Left lung (tissue), 10 donors: Measurements from ENCODE around the gene RAB28. TPM values are rescaled to one million over a fixed set of nuclear protein-coding genes. Genes with fewer than 3 reads are reported as not detected.

Experiments
- ATAC-seq: fragments of 200-7000 bp; cut with Tn5 transposase; one replicate; pipeline ENCODE4 v1.9.1; 2020; ENCODE audit warnings: moderate library complexity
- DNase-seq, 4 donors: peaks; one replicate each; pipeline ENCODE4 v3.0.0-alpha.2; 2013 to 2020
- H3K27ac ChIP-seq, 2 donors: fragments of 200-600 bp; sonication (generic) in 1 of 2; one replicate each; pipeline versions ENCODE4 v1.5.0 to v1.8.0; 2020 to 2021
- H3K27me3 ChIP-seq, 2 donors: fragments of 200-600 bp; sonication (generic) in 1 of 2; one replicate each; pipeline versions ENCODE4 v1.5.0 to v1.8.0; 2020 to 2021
- H3K36me3 ChIP-seq, 2 donors: fragments of 200-600 bp; sonication (generic) in 1 of 2; one replicate each; pipeline versions ENCODE4 v1.5.0 to v1.8.0; 2020 to 2021
- H3K4me1 ChIP-seq, 2 donors: fragments of 200-600 bp; one replicate each; pipeline ENCODE4 v1.8.0; 2021
- H3K4me3 ChIP-seq, 2 donors: fragments of 200-600 bp; sonication (generic) in 1 of 2; one replicate each; pipeline versions ENCODE4 v1.5.0 to v1.8.0; 2020 to 2021; ENCODE audit warnings: mild to moderate bottlenecking in 1 of 2
- H3K9me3 ChIP-seq, 2 donors: fragments of 200-600 bp; sonication (generic) in 1 of 2; one replicate each; pipeline versions ENCODE4 v1.5.0 to v1.8.0; 2020 to 2021
- CTCF ChIP-seq, 2 donors: fragments of 200-600 bp; sonication (generic) in 1 of 2; IDR thresholded peaks; one replicate each; pipeline versions ENCODE4 v1.5.0 to v1.8.0; 2021; ENCODE audit warnings: antibody characterized with exemption in 2 of 2
- intact Hi-C, 2 donors: fragments of 100-400 bp; cut with DNase I; formaldehyde crosslinking; loops; one replicate each; pipeline versions ENCODE4 v1.11.2 to v1.14.2; 2022
- polyA plus RNA-seq, 6 donors: library from polyadenylated mRNA; unstranded; fragments of 120-200 nt; gene quantifications; one replicate each; pipeline ENCODE4 v1.2.1, GENCODE V29; 2013; ENCODE audit not compliant: insufficient read length in 6 of 6
- total RNA-seq, 2 donors: library from RNA; stranded (reverse); fragmentation: NEBNext Ultra II Directional; extraction: Animal tissue kit (Norgen Biotek cat#: 25700); gene quantifications; one replicate each; pipeline ENCODE4 v1.2.1, GENCODE V29; 2021
- donor health status: DM: no; HTN: yes; CAD: no.
- donor health status: DM: no; HTN: no; CAD: no.

RAB28 gene
- total and polyA plus RNA-seq, 8 donors: 12.2 to 33.4 (median 30.6) TPM

- Histone ChIP-seq H3K36me3 (no peaks in the 10 kb centered on the region), H3K4me3 (no peak overlapping the region), H3K27ac (no peak overlapping the region), H3K4me1 (no peaks in the 10 kb centered on the region), H3K27me3 (peaks cover 32 to 83% of the 10 kb centered on the region in 2 donors), H3K9me3 (no peaks in the 10 kb centered on the region)
- ATAC-seq (no peak), DNase-seq (no peak)
- intact Hi-C loops: no loop called here
- TF ChIP-seq CTCF (IDR thresholded peaks at IDR 0.05): no peak
Observed at GRCh38 chr4:13514722-13515121, 30.6 kb upstream of the RAB28 start.

DNA sequence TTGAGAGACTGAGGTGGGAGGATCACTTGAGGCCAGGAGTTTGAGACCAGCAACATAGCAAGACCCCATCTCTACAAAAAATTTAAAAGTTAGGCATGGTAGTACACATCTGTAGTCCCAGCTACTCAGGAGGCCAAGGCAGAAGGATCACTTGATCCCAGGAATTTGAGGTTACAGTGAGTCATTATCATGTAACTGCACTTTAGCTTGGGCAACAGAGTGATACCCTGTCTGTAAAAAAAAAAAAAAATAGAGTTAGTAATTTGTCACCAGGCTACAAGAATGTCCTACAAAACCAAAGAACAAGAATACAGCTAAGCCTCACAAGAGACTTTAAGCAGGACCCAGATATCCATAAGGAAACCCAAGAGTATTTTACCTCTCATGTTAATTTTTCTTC is 27.0 kb upstream of the RAB28 start:
- Histone ChIP-seq H3K36me3 (no peaks in the 10 kb centered on the region), H3K27ac (no peak overlapping the region), H3K9me3 (no peaks in the 10 kb centered on the region), H3K27me3 (peaks cover 9 to 50% of the 10 kb centered on the region in 2 donors), H3K4me3 (no peak overlapping the region), H3K4me1 (no peaks in the 10 kb centered on the region)
- DNase-seq (no peak), ATAC-seq (no peak)
- intact Hi-C loops: no loop called here
- no peak for TF ChIP-seq CTCF (IDR thresholded peaks at IDR 0.05)

DNA sequence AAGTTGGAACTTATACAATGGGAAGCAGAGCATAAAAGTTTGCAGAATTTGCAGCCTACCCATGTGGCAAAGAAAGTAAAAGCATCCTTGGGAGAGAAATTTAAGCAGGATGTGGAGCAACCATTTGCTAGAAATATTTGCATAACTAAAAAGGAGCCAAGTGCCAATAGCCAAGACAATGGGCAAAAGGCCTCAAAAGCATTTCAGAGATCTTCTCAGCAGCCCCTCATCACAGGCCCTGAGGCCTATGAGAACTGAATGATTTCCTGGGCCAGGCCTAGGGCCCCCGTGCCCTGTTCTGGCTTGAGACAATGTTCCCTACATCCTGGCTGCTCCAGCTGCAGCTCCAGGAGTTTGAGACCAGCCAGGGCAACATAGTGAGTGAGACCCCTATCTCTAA is 25.3 kb upstream of the RAB28 start:
- ATAC-seq (no peak), DNase-seq (no peak)
- H3K27me3 ChIP-seq: peaks cover 0 to 33% of the 10 kb centered on the region in 2 donors
- no peak overlapping the region for H3K4me3 ChIP-seq
- intact Hi-C loops: no loop called here
- no peaks in the 10 kb centered on the region for H3K9me3 ChIP-seq
- H3K27ac ChIP-seq: no peak overlapping the region
- no peak for TF ChIP-seq CTCF (IDR thresholded peaks at IDR 0.05)
- H3K4me1 ChIP-seq: no peaks in the 10 kb centered on the region
- H3K36me3 ChIP-seq: no peaks in the 10 kb centered on the region

DNA sequence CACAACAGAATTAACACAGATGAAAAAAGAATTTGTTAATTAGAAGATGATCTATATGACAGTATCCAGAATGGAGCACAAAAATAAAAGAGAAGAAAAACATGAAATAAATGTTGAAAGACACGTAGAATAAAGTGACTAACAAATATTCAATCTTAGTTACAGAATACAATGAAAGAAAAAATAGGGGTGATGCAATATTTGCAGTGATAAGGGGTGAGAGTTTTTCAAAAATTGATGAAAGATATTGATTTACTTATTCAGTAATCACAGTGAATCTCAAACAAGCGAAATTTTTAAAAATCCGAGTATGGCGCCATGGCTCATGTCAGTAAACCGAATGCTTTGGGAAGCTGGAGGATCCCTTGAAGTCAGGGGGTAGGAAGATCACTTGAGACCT is 20.2 kb upstream of the RAB28 start:
- H3K9me3 ChIP-seq: no peaks in the 10 kb centered on the region
- H3K27me3 ChIP-seq: peaks cover 0 to 21% of the 10 kb centered on the region in 2 donors
- no peak for TF ChIP-seq CTCF (IDR thresholded peaks at IDR 0.05)
- intact Hi-C loops: no loop called here
- DNase-seq: no peak
- H3K36me3 ChIP-seq: no peaks in the 10 kb centered on the region
- H3K27ac ChIP-seq: no peak overlapping the region
- no peaks in the 10 kb centered on the region for H3K4me1 ChIP-seq
- H3K4me3 ChIP-seq: no peak overlapping the region
- no peak for ATAC-seq

DNA sequence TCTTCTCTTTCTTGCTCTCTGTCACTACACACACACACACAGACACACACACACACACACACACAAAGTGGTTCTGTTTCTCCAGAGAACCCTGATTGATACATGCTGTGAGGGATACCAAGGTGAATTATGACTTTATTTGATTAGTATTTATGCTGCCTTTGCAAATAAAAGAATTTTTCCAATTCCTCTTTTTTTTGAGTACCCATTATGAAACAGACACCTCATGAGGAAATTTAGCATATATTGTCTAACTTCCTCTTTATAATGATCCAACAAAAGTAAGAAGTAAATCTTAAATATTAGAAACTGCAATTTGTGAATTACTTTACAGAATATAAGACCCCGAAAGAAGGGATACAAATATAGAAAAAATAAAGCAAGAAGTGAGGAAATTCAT is 14.3 kb upstream of the RAB28 start:
- H3K4me1 ChIP-seq: no peaks in the 10 kb centered on the region
- intact Hi-C loops: no loop called here

More for the DNA sequence above, 14.3 kb upstream of the RAB28 start:
- no peak for DNase-seq
- H3K36me3 ChIP-seq: no peaks in the 10 kb centered on the region
- H3K27me3 ChIP-seq: peaks cover 0 to 33% of the 10 kb centered on the region in 2 donors
- no peak for ATAC-seq
- H3K4me3 ChIP-seq: no peak overlapping the region
- no peak for TF ChIP-seq CTCF (IDR thresholded peaks at IDR 0.05)
- H3K27ac ChIP-seq: no peak overlapping the region
- H3K9me3 ChIP-seq: no peaks in the 10 kb centered on the region
